ENCODE measurements around the gene MYL4. TPM values are rescaled to one million over a fixed set of nuclear protein-coding genes. Genes with fewer than 3 reads are reported as not detected.

The MYL4 gene
- total RNA-seq, 1 donor from 2014 or later: not detected

DNA sequence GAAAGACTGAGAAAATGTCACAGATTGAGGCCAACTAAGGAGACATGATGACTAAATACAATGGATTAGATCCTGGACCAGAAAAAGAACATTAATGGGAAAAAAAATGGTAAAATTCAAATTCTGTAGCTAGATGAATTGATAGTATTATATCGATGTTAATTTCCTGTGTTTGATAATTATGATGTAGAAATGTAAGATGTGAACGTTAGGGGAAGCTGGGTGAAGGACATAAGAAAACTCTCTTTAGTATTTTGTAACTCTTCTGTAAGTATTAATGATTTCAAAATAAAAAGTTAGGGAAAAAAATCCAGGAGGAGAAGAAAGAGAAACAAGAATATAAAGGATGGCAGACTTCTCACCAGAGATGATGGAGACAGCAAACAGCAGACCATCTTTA is 41.7 kb downstream of the MYL4 start:
- Mint-ChIP-seq H3K4me1 (ENCODE audit: unreplicated experiment) (peaks cover 10% of the 10 kb centered on the region), H3K9me3 (ENCODE audit: unreplicated experiment) (no peaks in the 10 kb centered on the region), H3K36me3 (ENCODE audit: unreplicated experiment) (no peaks in the 10 kb centered on the region), H3K27ac (ENCODE audit: unreplicated experiment) (no peak overlapping the region), H3K4me3 (ENCODE audit: unreplicated experiment) (no peak overlapping the region), H3K27me3 (ENCODE audit: unreplicated experiment) (peaks cover 7% of the 10 kb centered on the region)
- TF ChIP-seq CTCF (IDR thresholded peaks at IDR 0.05): no peak
- no peak for DNase-seq (ENCODE audit: extremely low spot score, unreplicated experiment)

DNA sequence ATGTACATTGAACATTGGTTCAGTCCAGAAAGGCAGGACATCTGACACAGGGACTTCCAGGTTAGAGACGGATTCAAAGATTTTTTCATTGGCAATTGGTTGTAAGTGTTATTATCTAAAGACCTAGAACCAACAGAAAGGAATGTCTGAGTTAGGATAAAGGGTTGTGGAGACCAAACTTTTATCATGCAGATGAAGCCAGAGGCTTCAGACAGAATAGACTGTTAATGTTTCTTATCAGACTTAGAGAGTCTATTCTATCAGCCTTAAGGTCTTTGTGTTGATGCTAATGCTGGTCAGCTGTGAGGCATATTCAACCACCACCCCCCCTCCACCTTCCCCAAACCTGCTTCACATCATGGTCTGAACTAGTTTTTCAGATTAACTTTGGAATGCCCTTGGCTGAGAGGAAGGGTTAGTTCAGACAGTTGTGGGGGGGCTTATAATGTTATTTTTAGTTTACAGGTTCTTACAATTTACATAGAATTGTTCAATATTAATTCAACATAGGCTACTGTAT is 42.3 kb downstream of the MYL4 start:
- Mint-ChIP-seq H3K27me3 (ENCODE audit: unreplicated experiment) (peaks cover 3% of the 10 kb centered on the region), H3K4me3 (ENCODE audit: unreplicated experiment) (no peak overlapping the region), H3K4me1 (ENCODE audit: unreplicated experiment) (peaks cover 10% of the 10 kb centered on the region), H3K9me3 (ENCODE audit: unreplicated experiment) (no peaks in the 10 kb centered on the region), H3K36me3 (ENCODE audit: unreplicated experiment) (no peaks in the 10 kb centered on the region), H3K27ac (ENCODE audit: unreplicated experiment) (no peak overlapping the region)
- TF ChIP-seq CTCF (IDR thresholded peaks at IDR 0.05): no peak
- no peak for DNase-seq (ENCODE audit: extremely low spot score, unreplicated experiment)

GRCh38 chr17:47252209-47252608 is 43.1 kb downstream of the MYL4 start:
- H3K4me1 Mint-ChIP-seq (ENCODE audit: unreplicated experiment): peaks cover 11% of the 10 kb centered on the region
- no peaks in the 10 kb centered on the region for H3K36me3 Mint-ChIP-seq (ENCODE audit: unreplicated experiment)
- no peaks in the 10 kb centered on the region for H3K27me3 Mint-ChIP-seq (ENCODE audit: unreplicated experiment)
- no peaks in the 10 kb centered on the region for H3K9me3 Mint-ChIP-seq (ENCODE audit: unreplicated experiment)
- H3K4me3 Mint-ChIP-seq (ENCODE audit: unreplicated experiment): peak overlapping the region; percentile 61
- H3K27ac Mint-ChIP-seq (ENCODE audit: unreplicated experiment): no peak overlapping the region
- DNase-seq (ENCODE audit: extremely low spot score, unreplicated experiment): no peak
- no peak for TF ChIP-seq CTCF (IDR thresholded peaks at IDR 0.05)

- no peak for DNase-seq (ENCODE audit: extremely low spot score, unreplicated experiment)
- Mint-ChIP-seq H3K36me3 (ENCODE audit: unreplicated experiment) (no peaks in the 10 kb centered on the region), H3K27ac (ENCODE audit: unreplicated experiment) (no peak overlapping the region), H3K27me3 (ENCODE audit: unreplicated experiment) (no peaks in the 10 kb centered on the region), H3K9me3 (ENCODE audit: unreplicated experiment) (no peaks in the 10 kb centered on the region), H3K4me1 (ENCODE audit: unreplicated experiment) (peaks cover 18% of the 10 kb centered on the region), H3K4me3 (ENCODE audit: unreplicated experiment) (peak overlapping the region; percentile 61)
- no peak for TF ChIP-seq CTCF (IDR thresholded peaks at IDR 0.05)
Measured at GRCh38 chr17:47252766-47253512, 43.8 kb downstream of the MYL4 start.

DNA sequence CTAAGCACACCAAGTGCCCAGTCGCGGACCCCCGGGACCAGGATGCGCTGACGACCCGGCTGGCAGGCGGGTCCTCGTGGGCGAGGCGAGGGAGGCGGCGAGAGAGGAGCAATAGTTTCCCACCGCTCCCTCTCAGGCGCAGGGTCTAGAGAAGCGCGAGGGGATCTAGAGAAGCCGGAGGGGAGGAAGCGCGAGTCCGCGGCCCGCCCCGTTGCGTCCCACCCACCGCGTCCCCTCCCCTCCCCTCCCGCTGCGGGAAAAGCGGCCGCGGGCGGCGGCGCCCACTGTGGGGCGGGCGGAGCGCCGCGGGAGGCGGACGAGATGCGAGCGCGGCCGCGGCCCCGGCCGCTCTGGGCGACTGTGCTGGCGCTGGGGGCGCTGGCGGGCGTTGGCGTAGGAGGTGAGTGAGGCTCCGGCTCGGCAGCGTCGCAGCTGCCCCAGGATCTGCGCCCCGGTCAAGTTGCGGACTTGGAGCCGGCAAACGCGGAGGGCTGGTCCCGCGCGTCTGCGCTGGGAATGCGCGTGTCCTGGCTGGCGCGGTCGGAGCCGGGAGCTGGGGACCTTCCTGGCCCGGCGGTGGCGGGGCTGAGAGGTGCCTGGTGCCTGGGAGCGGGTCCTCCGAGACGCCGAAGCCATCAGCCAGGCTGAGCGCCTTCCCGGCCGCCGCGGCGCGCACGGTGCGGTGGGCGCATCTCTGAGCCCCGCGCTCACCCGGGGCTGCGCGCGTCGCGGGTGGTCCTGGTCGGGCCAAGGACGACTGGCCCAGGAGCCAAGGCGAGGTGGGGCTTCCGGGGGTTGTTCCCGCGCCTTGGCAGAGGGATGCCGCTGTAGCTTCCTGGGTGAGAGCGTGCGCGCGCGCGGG is 44.6 kb downstream of the MYL4 start, which contains the start of gene ITGB3:
Gene ITGB3, plus strand, starts transcription at position 287 of the 862 bp plus-strand sequence. Its CDS starts 35 bp downstream, at position 322.
- Mint-ChIP-seq H3K27me3 (ENCODE audit: unreplicated experiment) (no peaks in the 10 kb centered on the region), H3K36me3 (ENCODE audit: unreplicated experiment) (no peaks in the 10 kb centered on the region), H3K4me3 (ENCODE audit: unreplicated experiment) (peak within 1 kb of the TSS; percentile 79), H3K27ac (ENCODE audit: unreplicated experiment) (peak within 1 kb of the TSS; percentile 45), H3K4me1 (ENCODE audit: unreplicated experiment) (peaks cover 22% of the 10 kb centered on the region), H3K9me3 (ENCODE audit: unreplicated experiment) (no peaks in the 10 kb centered on the region)
- peak; percentile 89 for DNase-seq (ENCODE audit: extremely low spot score, unreplicated experiment)
- TF ChIP-seq CTCF (IDR thresholded peaks at IDR 0.05): peak; percentile 51

All from osteocyte (in vitro differentiated cells).